Liver (tissue), 3 donors: ENCODE data around the gene ALDH3B2.
"Not testable (repeated sequence)": the region's sequence is repeated elsewhere in the genome, so short reads cannot be mapped to it uniquely, and the experiment has no call there.

Source experiments
- CTCF ChIP-seq: fragments of 150-350 bp; IDR thresholded peaks from 2 replicates; pipeline ENCODE4 v1.5.1; 2017; ENCODE audit warnings: improper control_type of control experiment, low read depth, low read length; ENCODE audit not compliant: missing input control
- FOXA1 ChIP-seq: IDR thresholded peaks from 2 replicates; pipeline ENCODE4 v1.6.1; 2016; ENCODE audit warnings: antibody characterized with exemption
- GABPA ChIP-seq, 2 donors: IDR thresholded peaks in 1 of 2; conservative IDR thresholded peaks in 1 of 2; 2 replicates each; pipeline ENCODE4 v1.6.1; 2016; ENCODE audit warnings: antibody characterized with exemption in 2 of 2, mild to moderate bottlenecking in 1 of 2, moderate library complexity in 1 of 2
- MAX ChIP-seq: IDR thresholded peaks from 2 replicates; pipeline ENCODE4 v1.6.1; 2016; ENCODE audit warnings: antibody characterized with exemption
- REST ChIP-seq: IDR thresholded peaks from 2 replicates; pipeline ENCODE4 v1.6.1; 2016; ENCODE audit warnings: antibody characterized with exemption, mild to moderate bottlenecking
- TAF1 ChIP-seq: conservative IDR thresholded peaks from 2 replicates; pipeline ENCODE4 v1.6.1; 2016; ENCODE audit warnings: antibody characterized with exemption, mild to moderate bottlenecking
- donor health status: healthy.
- donor health status: healthy.

DNA sequence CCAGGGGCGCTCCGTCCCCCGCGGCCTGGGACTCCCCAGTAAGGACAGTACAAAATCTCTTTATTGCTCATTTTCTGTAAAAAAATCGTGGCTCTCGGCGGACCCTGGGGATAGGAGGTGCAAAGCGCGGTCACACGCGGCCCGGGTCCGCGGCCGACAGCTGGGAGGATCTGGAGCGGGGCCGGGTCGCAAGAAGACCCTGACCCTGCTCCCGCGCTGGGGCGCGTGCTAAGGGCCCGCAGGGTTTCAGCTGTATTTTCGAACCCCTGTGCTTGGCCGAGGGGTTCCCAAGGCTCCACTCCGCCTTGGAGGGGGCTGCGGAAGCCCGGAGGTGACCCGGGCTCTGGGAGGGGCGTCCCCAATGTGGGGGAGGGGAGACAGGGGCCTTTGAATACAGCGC lies 36.8 kb upstream of the ALDH3B2 start:
- not testable (repeated sequence) for TF ChIP-seq GABPA (IDR thresholded peaks at IDR 0.05 in 1 of 2, conservative IDR thresholded peaks at IDR 0.05 in 1 of 2); CTCF; REST; TAF1; MAX; FOXA1
